Middle frontal gyrus (tissue), 1 donor: ENCODE results near the gene TMEM190.
A peak's percentile ranks its signal among the peaks of the same experiment; 100 is the strongest.

Experiments
- DNase-seq: peaks from one replicate; pipeline ENCODE4 v3.0.0-alpha.2; 2015; ENCODE audit warnings: low spot score; ENCODE audit errors: extremely low spot score

TMEM190 gene

GRCh38 chr19:55369653-55370304, 6.8 kb upstream of the TMEM190 start:
- no peak for DNase-seq

GRCh38 chr19:55370305-55370988, 6.2 kb upstream of the TMEM190 start, which contains the start of gene IL11:
Gene IL11 (minus strand): TSS chr19:55370463. CDS start chr19:55370310, 153 bp downstream.
- no peak for DNase-seq

GRCh38 chr19:55372316-55373081, 4.1 kb upstream of the TMEM190 start:
- DNase-seq = no peak

- no peak for DNase-seq
Measured at GRCh38 chr19:55373306-55373992, 3.2 kb upstream of the TMEM190 start.

- DNase-seq = no peak
Measured at GRCh38 chr19:55373993-55374757, 2.5 kb upstream of the TMEM190 start.

- no peak for DNase-seq
Measured at GRCh38 chr19:55377356-55378131, 918 bp downstream of the TMEM190 start.

GRCh38 chr19:55379174-55379573, 2.5 kb downstream of the TMEM190 start:
- no peak for DNase-seq

- DNase-seq = no peak
Measured at GRCh38 chr19:55382013-55382412, 5.4 kb downstream of the TMEM190 start.

GRCh38 chr19:55382522-55383054, 6.0 kb downstream of the TMEM190 start:
- DNase-seq = no peak

GRCh38 chr19:55383279-55384130, 6.9 kb downstream of the TMEM190 start:
- no peak for DNase-seq

GRCh38 chr19:55384131-55384919, 7.7 kb downstream of the TMEM190 start, which contains the start of gene TMEM238:
Gene TMEM238 (minus strand): TSS chr19:55384292. CDS start chr19:55384259, 33 bp downstream.
- no peak for DNase-seq

GRCh38 chr19:55384920-55385723, 8.5 kb downstream of the TMEM190 start:
- peak; percentile 91 for DNase-seq

GRCh38 chr19:55385724-55386492, 9.3 kb downstream of the TMEM190 start, which contains the start of gene RPL28:
Gene RPL28 (plus strand): TSS chr19:55385932. CDS start chr19:55386358, 426 bp downstream.
- peak; percentile 99 for DNase-seq

- DNase-seq = no peak
Measured at GRCh38 chr19:55386493-55386971, 9.9 kb downstream of the TMEM190 start.

GRCh38 chr19:55387736-55388497, 11.3 kb downstream of the TMEM190 start:
- no peak for DNase-seq
